K562 (cell line): ENCODE data around the gene BOLA1. TPM values are rescaled to one million over a fixed set of nuclear protein-coding genes. Genes with fewer than 3 reads are reported as not detected.

Experiments used
- CHCHD3 ChIP-seq: fragments of 250-450 bp; sonication (Bioruptor Pico); IDR thresholded peaks from 2 replicates; pipeline ENCODE4 v2.1.2; 2022; ENCODE audit warnings: mild to moderate bottlenecking
- ETV5 ChIP-seq: sonication (generic); formaldehyde crosslinking; IDR thresholded peaks from 2 replicates; pipeline ENCODE4 v1.4.0; 2020; ENCODE audit warnings: low read depth, mild to moderate bottlenecking, missing genetic modification reagents
- FOXJ2 ChIP-seq: fragments of 200-800 bp; sonication (Bioruptor generic); IDR thresholded peaks from 2 replicates; pipeline ENCODE4 v1.6.1; 2016; ENCODE audit warnings: missing genetic modification characterization, missing compliant biosample characterization
- HDGF ChIP-seq: fragments of 450-650 bp; IDR thresholded peaks from 2 replicates; pipeline ENCODE4 v1.6.1; 2016
- KAT7 ChIP-seq: sonication (generic); formaldehyde crosslinking; IDR thresholded peaks from 2 replicates; pipeline ENCODE4 v1.8.0; 2022; ENCODE audit warnings: missing genetic modification reagents, mild to moderate bottlenecking, borderline replicate concordance
- MTA2 ChIP-seq: fragments of 450-650 bp; IDR thresholded peaks from 2 replicates; pipeline ENCODE4 v1.6.1; 2016; ENCODE audit warnings: low read depth
- NFIC ChIP-seq: fragments of 450-650 bp; IDR thresholded peaks from 2 replicates; pipeline ENCODE4 v1.6.1; 2017; ENCODE audit warnings: mild to moderate bottlenecking, inconsistent platforms
- POLR2A ChIP-seq: fragments of 450-650 bp; conservative IDR thresholded peaks from 2 replicates; pipeline ENCODE4 v1.6.1; 2016
- RBM34 ChIP-seq: fragments of 200-400 bp; formaldehyde crosslinking; IDR thresholded peaks from 2 replicates; pipeline ENCODE4 v1.6.1; 2018; ENCODE audit warnings: low read length, borderline replicate concordance; ENCODE audit not compliant: insufficient read depth
- SIN3B ChIP-seq: fragments of 450-650 bp; IDR thresholded peaks from 2 replicates; pipeline ENCODE4 v1.6.1; 2017; ENCODE audit warnings: low read depth, mild to moderate bottlenecking, moderate library complexity
- TBL1XR1 ChIP-seq, 2 experiments: IDR thresholded peaks; 2 replicates each; pipeline ENCODE4 v1.6.1; 2012; ENCODE audit warnings: improper control_type of control experiment in 2 of 2, low read length in 2 of 2, mild to moderate bottlenecking in 1 of 2
- ZBTB34 ChIP-seq: fragments of 250-450 bp; sonication (Bioruptor Pico); IDR thresholded peaks from 2 replicates; pipeline ENCODE4 v1.8.0; 2021; ENCODE audit warnings: mild to moderate bottlenecking, moderate library complexity
- ZFP30 ChIP-seq: fragments of 250-450 bp; sonication (Bioruptor Pico); IDR thresholded peaks from 2 replicates; pipeline ENCODE4 v1.8.0; 2022; ENCODE audit warnings: moderate library complexity, mild to moderate bottlenecking, inconsistent platforms, borderline replicate concordance
- ZSCAN29 ChIP-seq: fragments of 450-650 bp; IDR thresholded peaks from 2 replicates; pipeline ENCODE4 v1.6.1; 2017
- polyA plus RNA-seq, 8 experiments: library from polyadenylated mRNA; depleted of rRNA in 4 of 8; stranded (reverse) in 5 of 8; unstranded in 3 of 8; fragments of >200 nt; fragmentation: Nextera tagmentation in 2 of 8; fragmentation: Illumina TruSeq in 1 of 8; extraction: Ambion mirVana in 2 of 8; extraction: Trizol in 1 of 8; gene quantifications; 2 replicates each; pipeline versions ENCODE4 v1.2.1 to v1.2.3, GENCODE V29; 2011 to 2014; ENCODE audit warnings: inconsistent platforms in 1 of 8, missing spikeins in 1 of 8
- total RNA-seq, 7 experiments: library from RNA; depleted of rRNA in 6 of 7; stranded (reverse); fragments of >200 nt in 6 of 7; fragmentation: Illumina TruSeq in 2 of 7; extraction: Trizol in 2 of 7; gene quantifications; 2 replicates each; pipeline versions ENCODE4 v1.2.1 to v1.2.3, GENCODE V29; 2011 to 2021; ENCODE audit warnings: low replicate concordance in 1 of 7
- TF ChIP-seq, protein P1 (sequence below): fragments of 250-450 bp; sonication (Bioruptor Pico); IDR thresholded peaks from 2 replicates; pipeline ENCODE4 v1.5.0; 2021; ENCODE audit warnings: mild to moderate bottlenecking, borderline replicate concordance
- TF ChIP-seq, protein P2 (sequence below), 2 experiments: fragments of 450-650 bp in 1 of 2; sonication (generic) in 1 of 2; formaldehyde crosslinking in 1 of 2; IDR thresholded peaks; 2 replicates each; pipeline versions ENCODE4 v1.7.1 to v1.9.0; 2016 to 2022; ENCODE audit warnings: inconsistent platforms in 1 of 2, mild to moderate bottlenecking in 1 of 2, missing genetic modification reagents in 1 of 2

BOLA1 gene
- total and polyA plus RNA-seq, 9 of the 15 experiments (the other 6 are each of a cell fraction or from before 2014, with no cell fraction given): 0.18 to 1.2 (median 0.40) TPM; not detected in 2

- TF ChIP-seq RBM34 (no peak), HDGF (no peak), POLR2A (peak; percentile 27; the same call in 1 of the 2 replicates), ZSCAN29 (no peak), MTA2 (no peak), ZBTB34 (no peak), TBL1XR1 (IDR thresholded peaks at IDR 0.05; ENCODE audit: low read length in 2 of 2) (no peak), CHCHD3 (peak; percentile 70; the same call in 1 of the 2 replicates), NFIC (no peak), ZFP30 (no peak), FOXJ2 (no peak), KAT7 (CRISPR knock-in tag) (no peak), ETV5 (CRISPR knock-in tag) (no peak), SIN3B (no peak)
- TF ChIP-seq, protein P1, sequence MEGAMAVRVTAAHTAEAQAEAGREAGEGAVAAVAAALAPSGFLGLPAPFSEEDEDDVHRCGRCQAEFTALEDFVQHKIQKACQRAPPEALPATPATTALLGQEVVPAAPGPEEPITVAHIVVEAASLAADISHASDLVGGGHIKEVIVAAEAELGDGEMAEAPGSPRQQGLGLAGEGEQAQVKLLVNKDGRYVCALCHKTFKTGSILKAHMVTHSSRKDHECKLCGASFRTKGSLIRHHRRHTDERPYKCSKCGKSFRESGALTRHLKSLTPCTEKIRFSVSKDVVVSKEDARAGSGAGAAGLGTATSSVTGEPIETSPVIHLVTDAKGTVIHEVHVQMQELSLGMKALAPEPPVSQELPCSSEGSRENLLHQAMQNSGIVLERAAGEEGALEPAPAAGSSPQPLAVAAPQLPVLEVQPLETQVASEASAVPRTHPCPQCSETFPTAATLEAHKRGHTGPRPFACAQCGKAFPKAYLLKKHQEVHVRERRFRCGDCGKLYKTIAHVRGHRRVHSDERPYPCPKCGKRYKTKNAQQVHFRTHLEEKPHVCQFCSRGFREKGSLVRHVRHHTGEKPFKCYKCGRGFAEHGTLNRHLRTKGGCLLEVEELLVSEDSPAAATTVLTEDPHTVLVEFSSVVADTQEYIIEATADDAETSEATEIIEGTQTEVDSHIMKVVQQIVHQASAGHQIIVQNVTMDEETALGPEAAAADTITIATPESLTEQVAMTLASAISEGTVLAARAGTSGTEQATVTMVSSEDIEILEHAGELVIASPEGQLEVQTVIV (CRISPR knock-in tag): no peak
- TF ChIP-seq, protein P2, sequence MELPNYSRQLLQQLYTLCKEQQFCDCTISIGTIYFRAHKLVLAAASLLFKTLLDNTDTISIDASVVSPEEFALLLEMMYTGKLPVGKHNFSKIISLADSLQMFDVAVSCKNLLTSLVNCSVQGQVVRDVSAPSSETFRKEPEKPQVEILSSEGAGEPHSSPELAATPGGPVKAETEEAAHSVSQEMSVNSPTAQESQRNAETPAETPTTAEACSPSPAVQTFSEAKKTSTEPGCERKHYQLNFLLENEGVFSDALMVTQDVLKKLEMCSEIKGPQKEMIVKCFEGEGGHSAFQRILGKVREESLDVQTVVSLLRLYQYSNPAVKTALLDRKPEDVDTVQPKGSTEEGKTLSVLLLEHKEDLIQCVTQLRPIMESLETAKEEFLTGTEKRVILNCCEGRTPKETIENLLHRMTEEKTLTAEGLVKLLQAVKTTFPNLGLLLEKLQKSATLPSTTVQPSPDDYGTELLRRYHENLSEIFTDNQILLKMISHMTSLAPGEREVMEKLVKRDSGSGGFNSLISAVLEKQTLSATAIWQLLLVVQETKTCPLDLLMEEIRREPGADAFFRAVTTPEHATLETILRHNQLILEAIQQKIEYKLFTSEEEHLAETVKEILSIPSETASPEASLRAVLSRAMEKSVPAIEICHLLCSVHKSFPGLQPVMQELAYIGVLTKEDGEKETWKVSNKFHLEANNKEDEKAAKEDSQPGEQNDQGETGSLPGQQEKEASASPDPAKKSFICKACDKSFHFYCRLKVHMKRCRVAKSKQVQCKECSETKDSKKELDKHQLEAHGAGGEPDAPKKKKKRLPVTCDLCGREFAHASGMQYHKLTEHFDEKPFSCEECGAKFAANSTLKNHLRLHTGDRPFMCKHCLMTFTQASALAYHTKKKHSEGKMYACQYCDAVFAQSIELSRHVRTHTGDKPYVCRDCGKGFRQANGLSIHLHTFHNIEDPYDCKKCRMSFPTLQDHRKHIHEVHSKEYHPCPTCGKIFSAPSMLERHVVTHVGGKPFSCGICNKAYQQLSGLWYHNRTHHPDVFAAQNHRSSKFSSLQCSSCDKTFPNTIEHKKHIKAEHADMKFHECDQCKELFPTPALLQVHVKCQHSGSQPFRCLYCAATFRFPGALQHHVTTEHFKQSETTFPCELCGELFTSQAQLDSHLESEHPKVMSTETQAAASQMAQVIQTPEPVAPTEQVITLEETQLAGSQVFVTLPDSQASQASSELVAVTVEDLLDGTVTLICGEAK (IDR thresholded peaks at IDR 0.05): no peak
- TF ChIP-seq, protein P2 (CRISPR knock-in tag; IDR thresholded peaks at IDR 0.05): no peak
Observed at GRCh38 chr1:149883598-149884247, 15.6 kb upstream of the BOLA1 start (continued).
